Trophoblast cell (in vitro differentiated cells and primary cell): Measurements from ENCODE around the gene SMARCD3.

Experiments
- DNase-seq, 2 donors: peaks; one replicate each; pipeline ENCODE4 v3.0.0-alpha.2; 2016
- H2AFZ ChIP-seq: 2 replicates; pipeline ENCODE4 v1.6.1; 2013; ENCODE audit warnings: low read length, moderate library complexity, mild to moderate bottlenecking; ENCODE audit not compliant: insufficient read depth, poor library complexity
- H2AK5ac ChIP-seq: 2 replicates; pipeline ENCODE4 v1.6.1; 2013; ENCODE audit warnings: mild to moderate bottlenecking, low read length
- H2BK120ac ChIP-seq: 2 replicates; pipeline ENCODE4 v1.6.1; 2013; ENCODE audit warnings: low read length, mild to moderate bottlenecking, moderate library complexity; ENCODE audit not compliant: insufficient read depth, poor library complexity
- H2BK12ac ChIP-seq: 2 replicates; pipeline ENCODE4 v1.6.1; 2013; ENCODE audit warnings: mild to moderate bottlenecking, low read length, moderate library complexity
- H2BK5ac ChIP-seq: 2 replicates; pipeline ENCODE4 v1.6.1; 2013; ENCODE audit warnings: low read length, low read depth, moderate library complexity, mild to moderate bottlenecking; ENCODE audit not compliant: poor library complexity
- H3K14ac ChIP-seq: 2 replicates; pipeline ENCODE4 v1.6.1; 2013; ENCODE audit warnings: mild to moderate bottlenecking, low read length
- H3K18ac ChIP-seq: 2 replicates; pipeline ENCODE4 v1.6.1; 2013; ENCODE audit warnings: mild to moderate bottlenecking, low read length
- H3K23ac ChIP-seq: 2 replicates; pipeline ENCODE4 v1.6.1; 2013; ENCODE audit warnings: low read length
- H3K27ac ChIP-seq: 2 replicates; pipeline ENCODE4 v1.5.1; 2013; ENCODE audit warnings: low read depth, mild to moderate bottlenecking, inconsistent platforms, low read length, moderate library complexity
- H3K27me3 ChIP-seq: 2 replicates; pipeline ENCODE4 v1.6.1; 2013; ENCODE audit warnings: inconsistent platforms, mild to moderate bottlenecking, low read length, moderate library complexity; ENCODE audit not compliant: insufficient read depth
- H3K36me3 ChIP-seq, 2 experiments: 1 replicate in 1 of 2; 2 replicates in 1 of 2; pipeline ENCODE4 v1.6.1; 2013; ENCODE audit warnings: low read length in 2 of 2, mild to moderate bottlenecking in 2 of 2, moderate library complexity in 1 of 2; ENCODE audit not compliant: insufficient read depth in 2 of 2, control insufficient read depth in 1 of 2
- H3K4ac ChIP-seq: 2 replicates; pipeline ENCODE4 v1.6.1; 2013; ENCODE audit warnings: low read depth, mild to moderate bottlenecking, low read length, moderate library complexity
- H3K4me1 ChIP-seq, 2 experiments: 1 replicate in 1 of 2; 2 replicates in 1 of 2; pipeline ENCODE4 v1.6.1; 2013; ENCODE audit warnings: low read length in 2 of 2, mild to moderate bottlenecking in 2 of 2, moderate library complexity in 1 of 2; ENCODE audit not compliant: insufficient read depth in 2 of 2, control insufficient read depth in 1 of 2
- H3K4me2 ChIP-seq: 2 replicates; pipeline ENCODE4 v1.6.1; 2013; ENCODE audit warnings: inconsistent platforms, mild to moderate bottlenecking, low read length, moderate library complexity
- H3K4me3 ChIP-seq: 2 replicates; pipeline ENCODE4 v1.5.1; 2013; ENCODE audit warnings: mild to moderate bottlenecking, low read depth, low read length, inconsistent platforms
- H3K79me1 ChIP-seq: one replicate; pipeline ENCODE4 v1.6.1; 2013; ENCODE audit warnings: low read length
- H3K79me2 ChIP-seq: 2 replicates; pipeline ENCODE4 v1.6.1; 2013; ENCODE audit warnings: low read length, mild to moderate bottlenecking; ENCODE audit not compliant: control insufficient read depth, insufficient read depth, poor library complexity
- H3K9ac ChIP-seq: 2 replicates; pipeline ENCODE4 v1.6.1; 2013; ENCODE audit warnings: mild to moderate bottlenecking, low read length
- H3K9me3 ChIP-seq: 2 replicates; pipeline ENCODE4 v1.6.1; 2013; ENCODE audit warnings: low read depth, mild to moderate bottlenecking, control low read depth, inconsistent platforms, low read length; ENCODE audit not compliant: insufficient read depth
- H4K12ac ChIP-seq: 2 replicates; pipeline ENCODE4 v1.6.1; 2013; ENCODE audit warnings: low read depth, mild to moderate bottlenecking, low read length, moderate library complexity
- H4K8ac ChIP-seq: 2 replicates; pipeline ENCODE4 v1.6.1; 2013; ENCODE audit warnings: low read depth, mild to moderate bottlenecking, low read length, moderate library complexity
- H4K91ac ChIP-seq: one replicate; pipeline ENCODE4 v1.6.1; 2013; ENCODE audit warnings: low read depth, mild to moderate bottlenecking, low read length, moderate library complexity
- WGBS: extraction: QIAGEN DNeasy Blood & Tissue Kit; methylation state at CpG from one replicate; pipeline ENCODE4 v1.1.7; 2013; ENCODE audit warnings: missing lambda C conversion rate; ENCODE audit not compliant: insufficient read length, insufficient coverage; ENCODE audit errors: extremely low coverage; 5-methylcytosine and 5-hydroxymethylcytosine counted together

SMARCD3 gene

GRCh38 chr7:151211155-151211772, 37.2 kb downstream of the SMARCD3 start:
- no peak overlapping the region for H4K91ac ChIP-seq
- H4K8ac ChIP-seq, result no peak overlapping the region
- H2BK120ac ChIP-seq, result no peak overlapping the region
- H3K23ac ChIP-seq, result no peak overlapping the region
- H3K4ac ChIP-seq, result no peak overlapping the region
- H2BK5ac ChIP-seq, result no peak overlapping the region
- no peak overlapping the region for H4K12ac ChIP-seq
- H3K4me2 ChIP-seq, result no peak overlapping the region
- no peak overlapping the region for H3K14ac ChIP-seq
- H3K4me1 ChIP-seq, result peaks cover 6 to 7% of the 10 kb centered on the region in 2 experiments
- no CpG with 5 or more reads among the region's 3 CpGs for WGBS
- H3K27ac ChIP-seq, result no peak overlapping the region
- H3K27me3 ChIP-seq, result no peaks in the 10 kb centered on the region
- H2BK12ac ChIP-seq, result no peak overlapping the region
- no peaks in the 10 kb centered on the region for H3K79me2 ChIP-seq
- no peaks in the 10 kb centered on the region for H3K9me3 ChIP-seq
- no peak overlapping the region for H3K9ac ChIP-seq
- H3K4me3 ChIP-seq, result no peak overlapping the region
- peaks cover 19 to 29% of the 10 kb centered on the region in 2 experiments for H3K36me3 ChIP-seq
- no peak overlapping the region for H3K18ac ChIP-seq
- no peak overlapping the region for H2AK5ac ChIP-seq
- H3K79me1 ChIP-seq, result no peaks in the 10 kb centered on the region
- H2AFZ ChIP-seq, result no peak overlapping the region
- DNase-seq, result no peak

DNA sequence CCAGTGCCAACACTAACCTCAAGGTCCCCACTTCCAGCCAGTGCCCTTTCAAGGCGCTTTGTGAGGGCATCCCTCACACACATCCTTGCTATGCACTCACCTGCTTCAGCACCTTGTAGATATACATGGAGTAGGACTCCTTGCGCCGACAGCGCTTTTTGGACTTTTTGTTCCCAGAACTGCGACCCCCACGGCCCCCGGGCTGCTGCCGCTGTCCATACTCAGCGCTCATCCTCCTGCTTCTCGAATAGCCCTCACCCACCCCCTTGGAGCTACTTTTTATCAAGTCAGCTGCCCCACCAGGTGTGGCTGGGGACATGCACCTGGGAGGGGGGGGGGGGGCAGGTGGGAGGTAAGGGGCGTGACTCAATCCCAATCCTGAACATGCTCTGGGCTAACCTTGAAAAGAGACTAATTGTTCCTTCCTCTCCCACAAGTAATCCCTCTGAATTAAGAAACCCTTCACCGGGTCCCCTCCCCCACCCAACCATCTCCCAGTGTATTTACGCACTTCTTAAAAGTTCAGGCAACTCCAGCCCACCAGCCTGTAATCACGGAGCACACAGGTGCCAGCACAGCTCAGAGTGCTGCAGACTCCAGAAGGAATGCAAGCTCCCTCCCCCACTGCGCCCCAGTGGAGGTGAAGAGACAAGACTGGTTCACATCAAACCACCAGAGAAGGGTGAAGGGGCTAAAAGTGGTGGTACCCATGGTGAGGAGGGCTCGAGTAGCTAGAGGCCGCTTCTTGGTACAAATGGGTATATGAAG, 38.2 kb downstream of the SMARCD3 start, which contains the start of gene H2BK1:
Gene H2BK1, minus strand, starts transcription at position 402 of the 768 bp plus-strand sequence. Its CDS starts 170 bp downstream, at position 232.
- Histone ChIP-seq H3K27me3 (no peaks in the 10 kb centered on the region), H2AK5ac (no peak within 1 kb of the TSS), H2AFZ (no peak within 1 kb of the TSS), H4K8ac (no peak within 1 kb of the TSS), H3K79me1 (no peaks in the 10 kb centered on the region), H2BK120ac (no peak within 1 kb of the TSS), H3K4me3 (no peak within 1 kb of the TSS), H3K18ac (no peak within 1 kb of the TSS), H3K9me3 (no peaks in the 10 kb centered on the region), H3K4me1 (peaks cover 6 to 7% of the 10 kb centered on the region in 2 experiments), H3K27ac (no peak within 1 kb of the TSS), H3K14ac (no peak within 1 kb of the TSS), H4K12ac (no peak within 1 kb of the TSS), H3K4me2 (no peak within 1 kb of the TSS), H2BK12ac (no peak within 1 kb of the TSS), H3K23ac (no peak within 1 kb of the TSS), H3K9ac (no peak within 1 kb of the TSS), H3K79me2 (no peaks in the 10 kb centered on the region), H4K91ac (no peak within 1 kb of the TSS), H3K4ac (no peak within 1 kb of the TSS), H2BK5ac (no peak within 1 kb of the TSS), H3K36me3 (peaks cover 13 to 22% of the 10 kb centered on the region in 2 experiments)
- DNase-seq, result no peak
- no CpG with 5 or more reads among the region's 17 CpGs for WGBS

- Histone ChIP-seq H3K23ac (no peak overlapping the region), H2BK5ac (no peak overlapping the region), H2BK120ac (no peak overlapping the region), H3K27me3 (no peaks in the 10 kb centered on the region), H3K18ac (no peak overlapping the region), H2AFZ (no peak overlapping the region), H2AK5ac (no peak overlapping the region), H3K9me3 (no peaks in the 10 kb centered on the region), H3K4ac (no peak overlapping the region), H3K79me2 (no peaks in the 10 kb centered on the region), H3K4me2 (no peak overlapping the region), H3K9ac (no peak overlapping the region), H3K79me1 (no peaks in the 10 kb centered on the region), H3K14ac (no peak overlapping the region), H3K36me3 (peaks cover 8 to 15% of the 10 kb centered on the region in 2 experiments), H3K4me3 (no peak overlapping the region), H4K8ac (no peak overlapping the region), H3K4me1 (peaks cover 6 to 7% of the 10 kb centered on the region in 2 experiments), H3K27ac (no peak overlapping the region), H4K12ac (no peak overlapping the region), H4K91ac (no peak overlapping the region), H2BK12ac (no peak overlapping the region)
- WGBS, result no CpG with 5 or more reads among the region's 6 CpGs
- DNase-seq, result no peak
Observed at GRCh38 chr7:151209588-151209987, 38.9 kb downstream of the SMARCD3 start.

- no peak overlapping the region for H3K9ac ChIP-seq
- no peaks in the 10 kb centered on the region for H3K79me2 ChIP-seq
- no peak overlapping the region for H3K23ac ChIP-seq
- H3K4me1 ChIP-seq, result peaks cover 6 to 7% of the 10 kb centered on the region in 2 experiments
- H3K36me3 ChIP-seq, result peaks cover 0 to 5% of the 10 kb centered on the region in 2 experiments
- H2BK120ac ChIP-seq, result no peak overlapping the region
- no CpG with 5 or more reads among the region's 9 CpGs for WGBS
- H3K14ac ChIP-seq, result no peak overlapping the region
- no peaks in the 10 kb centered on the region for H3K27me3 ChIP-seq
- H4K91ac ChIP-seq, result no peak overlapping the region
- no peak overlapping the region for H3K4me2 ChIP-seq
- no peak overlapping the region for H3K27ac ChIP-seq
- no peak overlapping the region for H3K4ac ChIP-seq
- H4K12ac ChIP-seq, result no peak overlapping the region
- H2AFZ ChIP-seq, result no peak overlapping the region
- no peak overlapping the region for H3K18ac ChIP-seq
- peaks cover 2% of the 10 kb centered on the region for H3K9me3 ChIP-seq
- no peaks in the 10 kb centered on the region for H3K79me1 ChIP-seq
- H4K8ac ChIP-seq, result no peak overlapping the region
- no peak for DNase-seq
- H2BK12ac ChIP-seq, result no peak overlapping the region
- no peak overlapping the region for H3K4me3 ChIP-seq
- no peak overlapping the region for H2AK5ac ChIP-seq
- H2BK5ac ChIP-seq, result no peak overlapping the region
Observed at GRCh38 chr7:151208253-151208862, 40.1 kb downstream of the SMARCD3 start.
